ENCODE measurements around the gene RGS10.

Gene RGS10

GRCh38 chr10:119462773-119463172 is 79.7 kb downstream of the RGS10 start:
- no peak for DNase-seq
- Histone ChIP-seq H3K27me3 (no peaks in the 10 kb centered on the region), H3K36me3 (peaks cover 0 to 11% (median 10%) of the 10 kb centered on the region in 3 donors), H3K4me3 (no peak overlapping the region), H3K27ac (no peak overlapping the region), H3K4me1 (peaks cover 0 to 15% (median 3%) of the 10 kb centered on the region in 4 donors), H3K9me3 (no peaks in the 10 kb centered on the region)
- intact Hi-C loops (cut with DNase I; ENCODE audit: low total_unique reads), result no loop called here
- TF ChIP-seq CTCF (IDR thresholded peaks at IDR 0.05), result no peak

- no peak for TF ChIP-seq CTCF (IDR thresholded peaks at IDR 0.05)
- H3K27ac ChIP-seq, result no peak overlapping the region
- no peak overlapping the region for H3K4me3 ChIP-seq
- no peaks in the 10 kb centered on the region for H3K9me3 ChIP-seq
- peaks cover 0 to 15% (median 3%) of the 10 kb centered on the region in 4 donors for H3K4me1 ChIP-seq
- H3K36me3 ChIP-seq, result peaks cover 0 to 17% (median 10%) of the 10 kb centered on the region in 3 donors
- intact Hi-C loops (cut with DNase I; ENCODE audit: low total_unique reads), result no loop called here
- DNase-seq, result no peak
- H3K27me3 ChIP-seq, result no peaks in the 10 kb centered on the region
These were observed 80.6 kb downstream of the RGS10 start for GRCh38 chr10:119461923-119462322.

GRCh38 chr10:119461380-119461779 is 81.1 kb downstream of the RGS10 start:
- no peak for TF ChIP-seq CTCF (IDR thresholded peaks at IDR 0.05)
- peaks cover 4 to 20% (median 14%) of the 10 kb centered on the region in 3 donors for H3K36me3 ChIP-seq
- no peak overlapping the region for H3K4me3 ChIP-seq
- no peaks in the 10 kb centered on the region for H3K9me3 ChIP-seq
- peaks cover 0 to 11% (median 2%) of the 10 kb centered on the region in 4 donors for H3K4me1 ChIP-seq
- intact Hi-C loops (cut with DNase I; ENCODE audit: low total_unique reads), result no loop called here
- DNase-seq, result no peak
- H3K27me3 ChIP-seq, result no peaks in the 10 kb centered on the region
- no peak overlapping the region for H3K27ac ChIP-seq

- H3K27me3 ChIP-seq, result no peaks in the 10 kb centered on the region
- H3K4me1 ChIP-seq, result peaks cover 0 to 8% (median 0%) of the 10 kb centered on the region in 4 donors
- H3K4me3 ChIP-seq, result no peak overlapping the region
- intact Hi-C loops (cut with DNase I; ENCODE audit: low total_unique reads), result no loop called here
- peaks cover 12 to 28% (median 22%) of the 10 kb centered on the region in 3 donors for H3K36me3 ChIP-seq
- H3K27ac ChIP-seq, result no peak overlapping the region
- H3K9me3 ChIP-seq, result no peaks in the 10 kb centered on the region
- no peak for TF ChIP-seq CTCF (IDR thresholded peaks at IDR 0.05)
- DNase-seq, result no peak
These were observed 81.9 kb downstream of the RGS10 start for GRCh38 chr10:119460369-119461195.

GRCh38 chr10:119459681-119460340 is 82.7 kb downstream of the RGS10 start:
- Histone ChIP-seq H3K4me3 (no peak overlapping the region), H3K27ac (no peak overlapping the region), H3K4me1 (peaks cover 0 to 8% (median 0%) of the 10 kb centered on the region in 4 donors), H3K9me3 (no peaks in the 10 kb centered on the region), H3K36me3 (peaks cover 15 to 36% (median 28%) of the 10 kb centered on the region in 3 donors), H3K27me3 (no peaks in the 10 kb centered on the region)
- TF ChIP-seq CTCF (IDR thresholded peaks at IDR 0.05), result no peak
- no peak for DNase-seq
- intact Hi-C loops (cut with DNase I; ENCODE audit: low total_unique reads), result no loop called here

Data from tibial artery (tissue), 4 donors.